LHCN-M2 (cell line): Measurements from ENCODE around the gene ESF1. TPM values are rescaled to one million over a fixed set of nuclear protein-coding genes. Genes with fewer than 3 reads are reported as not detected.
A peak's percentile ranks its signal among the peaks of the same experiment; 100 is the strongest.
"Not testable (repeated sequence)": the region's sequence is repeated elsewhere in the genome, so short reads cannot be mapped to it uniquely, and the experiment has no call there.

ENCODE experiments used
- DNase-seq: peaks from one replicate; pipeline ENCODE4 v3.0.0-alpha.2; 2012; ENCODE audit warnings: low read depth
- total RNA-seq: library from RNA; depleted of rRNA; stranded (reverse); fragments of >200 nt; gene quantifications from 2 replicates; pipeline ENCODE4 v1.2.3, GENCODE V29; 2014

Gene ESF1
- total RNA-seq, 1 experiment from 2014 or later: 15.8 TPM

GRCh38 chr20:13739731-13740649 is 44.7 kb downstream of the ESF1 start:
- peak; percentile 32 for DNase-seq

- not testable (repeated sequence) for DNase-seq
Measured at GRCh38 chr20:13738187-13738586, 46.5 kb downstream of the ESF1 start.

- DNase-seq: peak; percentile 91
Measured at GRCh38 chr20:13736436-13737191, 48.1 kb downstream of the ESF1 start.

- no peak for DNase-seq
Measured at GRCh38 chr20:13735826-13736225, 48.9 kb downstream of the ESF1 start.

GRCh38 chr20:13723011-13723410 is 61.7 kb downstream of the ESF1 start:
- DNase-seq: peak; percentile 51

GRCh38 chr20:13718171-13718570 is 66.5 kb downstream of the ESF1 start:
- no peak for DNase-seq

GRCh38 chr20:13717631-13718044 is 67.1 kb downstream of the ESF1 start:
- peak; percentile 35 for DNase-seq

GRCh38 chr20:13715171-13715570 is 69.5 kb downstream of the ESF1 start:
- no peak for DNase-seq

- no peak for DNase-seq
Measured at GRCh38 chr20:13708234-13708633, 76.5 kb downstream of the ESF1 start.

- no peak for DNase-seq
Measured at GRCh38 chr20:13703265-13703664, 81.5 kb downstream of the ESF1 start.

- DNase-seq: no peak
Measured at GRCh38 chr20:13701486-13701885, 83.2 kb downstream of the ESF1 start.

GRCh38 chr20:13700761-13701160 is 84.0 kb downstream of the ESF1 start:
- no peak for DNase-seq

- DNase-seq: no peak
Measured at GRCh38 chr20:13694420-13695150, 90.1 kb downstream of the ESF1 start.

- no peak for DNase-seq
Measured at GRCh38 chr20:13692802-13693736, 91.7 kb downstream of the ESF1 start.

GRCh38 chr20:13690943-13691342 is 93.8 kb downstream of the ESF1 start:
- DNase-seq: no peak

- DNase-seq: no peak
Measured at GRCh38 chr20:13687815-13688214, 96.9 kb downstream of the ESF1 start.

- no peak for DNase-seq
Measured at GRCh38 chr20:13685623-13686022, 99.1 kb downstream of the ESF1 start.

GRCh38 chr20:13684566-13685222 is 100.0 kb downstream of the ESF1 start:
- peak; percentile 50 for DNase-seq

GRCh38 chr20:13683833-13684232 is 100.9 kb downstream of the ESF1 start:
- no peak for DNase-seq
